IPS DF 6.9 (cell line): Measurements from ENCODE around the gene MYADM.
A peak's percentile ranks its signal among the peaks of the same experiment; 100 is the strongest.
"Not testable (repeated sequence)": the region's sequence is repeated elsewhere in the genome, so short reads cannot be mapped to it uniquely, and the experiment has no call there.

Experiments
- DNase-seq: peaks from one replicate; pipeline ENCODE4 v3.0.0-alpha.2; 2013; ENCODE audit warnings: low read depth, low spot score
- H3K27ac ChIP-seq: one replicate; pipeline ENCODE4 v1.5.1; 2013; ENCODE audit warnings: low read length, control low read depth
- H3K27me3 ChIP-seq: 2 replicates; pipeline ENCODE4 v1.6.1; 2013; ENCODE audit warnings: mild to moderate bottlenecking, low read length; ENCODE audit not compliant: control insufficient read depth, insufficient read depth
- H3K36me3 ChIP-seq: 2 replicates; pipeline ENCODE4 v1.6.1; 2013; ENCODE audit warnings: low read length; ENCODE audit not compliant: control insufficient read depth, insufficient read depth
- H3K4me1 ChIP-seq: 2 replicates; pipeline ENCODE4 v1.6.1; 2013; ENCODE audit warnings: low read length; ENCODE audit not compliant: control insufficient read depth, insufficient read depth
- H3K4me3 ChIP-seq: 2 replicates; pipeline ENCODE4 v1.5.1; 2013; ENCODE audit warnings: mild to moderate bottlenecking, low read length
- H3K9me3 ChIP-seq: 2 replicates; pipeline ENCODE4 v1.6.1; 2013; ENCODE audit warnings: low read length, inconsistent platforms; ENCODE audit not compliant: control insufficient read depth, insufficient read depth
- WGBS: extraction: QIAGEN DNeasy Blood & Tissue Kit; methylation state at CpG from one replicate; pipeline ENCODE4 v1.1.7; 2013; ENCODE audit warnings: mixed read lengths, missing lambda C conversion rate; ENCODE audit not compliant: insufficient read length, insufficient coverage; 5-methylcytosine and 5-hydroxymethylcytosine counted together

MYADM gene

DNA sequence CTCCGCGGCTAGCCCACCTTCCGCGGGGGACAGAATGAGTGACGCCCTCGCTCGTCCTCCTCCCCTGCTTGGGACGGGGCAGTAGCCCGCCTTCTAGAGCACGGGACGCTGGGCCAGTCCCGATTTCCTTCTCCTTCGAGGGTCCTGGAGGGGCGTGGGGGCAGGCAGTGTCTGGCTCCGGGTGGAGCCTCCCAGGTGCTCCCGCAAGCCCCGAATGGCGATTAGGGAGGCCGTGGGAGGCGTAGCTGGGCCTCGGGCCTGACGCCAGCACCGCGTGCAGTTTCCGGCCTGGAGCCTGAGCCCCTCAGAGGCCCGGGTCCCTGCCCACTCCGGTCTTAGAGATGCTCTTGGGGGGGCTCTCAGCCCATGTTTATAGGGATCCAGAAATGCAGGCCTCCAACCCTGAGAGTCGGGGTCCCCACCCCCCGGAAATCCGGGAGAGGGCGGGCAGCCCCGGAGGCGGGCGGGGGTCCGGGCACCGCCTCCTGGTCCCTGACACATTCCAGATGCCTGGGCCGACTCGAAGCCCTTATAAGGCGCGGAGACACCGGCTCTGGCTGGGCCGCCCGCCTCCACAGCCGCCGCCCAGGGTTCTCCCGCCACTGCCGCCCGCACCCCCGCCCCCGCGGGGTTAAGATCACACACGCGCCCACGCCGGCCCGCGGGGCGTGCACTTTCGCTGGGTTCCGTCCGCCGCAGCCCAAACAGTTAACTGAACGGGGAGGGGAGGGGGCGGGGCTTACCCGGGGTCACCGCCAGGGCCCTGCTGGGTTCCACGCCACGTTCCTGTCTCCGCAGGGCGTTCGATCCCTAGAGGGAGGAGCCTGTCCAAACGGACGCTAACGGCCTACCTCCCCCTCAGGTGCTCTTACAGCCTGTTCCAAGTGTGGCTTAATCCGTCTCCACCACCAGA is 1.5 kb downstream of the MYADM start:
- no CpG with 5 or more reads among the region's 75 CpGs for WGBS
- Histone ChIP-seq H3K27ac (no peak overlapping the region), H3K27me3 (no peaks in the 10 kb centered on the region), H3K9me3 (no peaks in the 10 kb centered on the region), H3K4me1 (peaks cover 7% of the 10 kb centered on the region; the same call in 1 of the 2 replicates), H3K4me3 (peak overlapping the region; percentile 78), H3K36me3 (peaks cover 9% of the 10 kb centered on the region)
- no peak for DNase-seq

DNA sequence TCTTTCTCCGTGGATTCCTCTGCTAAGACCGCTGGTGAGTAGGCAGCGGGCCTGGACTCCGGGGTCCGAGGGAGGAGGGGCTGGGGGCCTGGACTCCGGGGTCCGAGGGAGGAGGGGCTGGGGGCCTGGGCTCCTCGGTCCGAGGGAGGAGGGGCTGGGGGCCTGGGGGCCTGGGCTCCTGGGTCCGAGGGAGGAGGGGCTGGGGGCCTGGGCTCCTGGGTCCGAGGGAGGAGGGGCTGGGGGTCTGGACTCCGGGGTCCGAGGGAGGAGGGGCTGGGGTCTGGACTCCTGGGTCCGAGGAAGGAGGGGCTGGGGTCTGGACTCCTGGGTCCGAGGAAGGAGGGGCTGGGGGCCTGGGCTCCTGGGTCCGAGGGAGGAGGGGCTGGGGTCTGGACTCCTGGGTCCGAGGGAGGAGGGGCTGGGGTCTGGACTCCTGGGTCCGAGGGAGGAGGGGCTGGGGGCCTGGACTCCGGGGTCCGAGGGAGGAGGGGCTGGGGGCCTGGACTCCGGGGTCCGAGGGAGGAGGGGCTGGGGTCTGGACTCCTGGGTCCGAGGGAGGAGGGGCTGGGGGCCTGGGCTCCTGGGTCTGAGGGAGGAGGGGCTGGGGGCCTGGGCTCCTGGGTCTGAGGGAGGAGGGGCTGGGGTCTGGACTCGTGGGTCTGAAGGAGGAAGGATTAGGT is 2.3 kb downstream of the MYADM start:
- no CpG with 5 or more reads among the region's 24 CpGs for whole genome bisulfite sequencing
- H3K27me3 ChIP-seq, H3K9me3 ChIP-seq, H3K4me1 ChIP-seq, DNase-seq, H3K27ac ChIP-seq: not testable (repeated sequence)
- H3K4me3 ChIP-seq = peak overlapping the region; percentile 78
- peaks cover 14% of the 10 kb centered on the region for H3K36me3 ChIP-seq

DNA sequence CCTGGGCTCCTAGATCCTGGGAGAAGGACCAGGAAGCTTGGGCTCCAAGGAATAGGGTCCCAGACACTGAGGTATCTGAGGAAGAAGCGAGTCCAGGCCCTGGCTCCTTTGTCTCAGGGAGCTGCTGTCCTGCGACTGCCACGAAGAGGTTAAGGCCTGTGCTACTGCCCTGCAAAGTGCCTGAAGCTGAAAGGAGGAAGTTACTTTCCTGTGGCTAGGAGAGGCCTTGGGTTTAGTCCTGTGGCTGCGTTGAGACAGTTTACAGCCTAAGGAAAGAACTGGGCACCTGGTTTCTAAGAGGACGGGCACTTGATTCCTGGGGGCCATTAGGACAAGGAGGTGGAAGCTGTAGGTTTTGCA is 2.8 kb downstream of the MYADM start:
- no peaks in the 10 kb centered on the region for H3K9me3 ChIP-seq
- H3K27me3 ChIP-seq = no peaks in the 10 kb centered on the region
- H3K4me3 ChIP-seq = no peak overlapping the region
- WGBS = no CpG with 5 or more reads among the region's 5 CpGs
- peaks cover 15% of the 10 kb centered on the region for H3K36me3 ChIP-seq
- DNase-seq = no peak
- peaks cover 6% of the 10 kb centered on the region; the same call in 1 of the 2 replicates for H3K4me1 ChIP-seq
- H3K27ac ChIP-seq = no peak overlapping the region

DNA sequence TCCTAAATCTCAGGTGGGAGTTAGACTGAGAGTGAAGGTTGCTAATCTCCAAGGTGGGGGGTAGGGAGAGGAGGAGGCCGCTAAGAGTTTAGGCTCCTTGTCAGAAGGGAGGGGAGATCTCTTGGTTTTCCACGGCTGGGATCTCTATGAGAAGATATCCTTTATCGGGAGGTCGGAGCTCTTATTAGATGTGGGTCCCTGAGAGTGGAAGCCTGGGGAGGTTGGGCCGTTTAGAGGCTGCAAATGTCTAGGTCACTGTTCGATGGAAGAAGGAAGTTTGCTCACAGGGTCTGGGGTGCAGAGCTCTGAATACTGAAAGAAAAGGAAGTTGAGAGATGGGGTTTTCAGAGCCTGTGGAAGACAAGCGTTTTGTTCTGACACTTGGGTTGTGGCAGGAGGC is 3.8 kb downstream of the MYADM start:
- no peak overlapping the region for H3K4me3 ChIP-seq
- peaks cover 15% of the 10 kb centered on the region for H3K36me3 ChIP-seq
- DNase-seq = no peak
- no CpG with 5 or more reads among the region's 7 CpGs for WGBS
- H3K27ac ChIP-seq = no peak overlapping the region
- no peaks in the 10 kb centered on the region for H3K27me3 ChIP-seq
- no peaks in the 10 kb centered on the region for H3K9me3 ChIP-seq
- peaks cover 3% of the 10 kb centered on the region; the same call in 1 of the 2 replicates for H3K4me1 ChIP-seq

DNA sequence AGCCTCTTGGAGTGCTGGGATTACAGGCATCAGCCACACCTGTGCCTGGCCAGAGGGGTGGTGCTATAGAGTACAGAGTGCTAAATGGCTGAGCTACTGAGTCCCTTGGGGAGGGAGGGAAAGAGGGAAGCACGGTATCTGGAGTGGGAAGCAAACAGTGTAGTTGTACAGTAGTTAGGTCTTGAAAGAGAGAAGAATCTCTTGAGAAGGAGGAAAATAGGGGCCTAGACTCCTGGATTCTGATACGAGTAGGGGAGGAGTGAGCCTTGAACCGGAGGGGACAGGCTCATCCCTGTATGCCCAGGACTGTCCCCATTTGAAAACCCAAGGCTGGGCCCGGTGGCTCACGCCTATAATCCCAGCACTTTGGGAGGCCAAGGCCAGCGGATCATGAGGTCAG is 5.1 kb downstream of the MYADM start:
- WGBS = no CpG with 5 or more reads among the region's 6 CpGs
- H3K36me3 ChIP-seq = peaks cover 15% of the 10 kb centered on the region
- no peak overlapping the region for H3K27ac ChIP-seq

DNA sequence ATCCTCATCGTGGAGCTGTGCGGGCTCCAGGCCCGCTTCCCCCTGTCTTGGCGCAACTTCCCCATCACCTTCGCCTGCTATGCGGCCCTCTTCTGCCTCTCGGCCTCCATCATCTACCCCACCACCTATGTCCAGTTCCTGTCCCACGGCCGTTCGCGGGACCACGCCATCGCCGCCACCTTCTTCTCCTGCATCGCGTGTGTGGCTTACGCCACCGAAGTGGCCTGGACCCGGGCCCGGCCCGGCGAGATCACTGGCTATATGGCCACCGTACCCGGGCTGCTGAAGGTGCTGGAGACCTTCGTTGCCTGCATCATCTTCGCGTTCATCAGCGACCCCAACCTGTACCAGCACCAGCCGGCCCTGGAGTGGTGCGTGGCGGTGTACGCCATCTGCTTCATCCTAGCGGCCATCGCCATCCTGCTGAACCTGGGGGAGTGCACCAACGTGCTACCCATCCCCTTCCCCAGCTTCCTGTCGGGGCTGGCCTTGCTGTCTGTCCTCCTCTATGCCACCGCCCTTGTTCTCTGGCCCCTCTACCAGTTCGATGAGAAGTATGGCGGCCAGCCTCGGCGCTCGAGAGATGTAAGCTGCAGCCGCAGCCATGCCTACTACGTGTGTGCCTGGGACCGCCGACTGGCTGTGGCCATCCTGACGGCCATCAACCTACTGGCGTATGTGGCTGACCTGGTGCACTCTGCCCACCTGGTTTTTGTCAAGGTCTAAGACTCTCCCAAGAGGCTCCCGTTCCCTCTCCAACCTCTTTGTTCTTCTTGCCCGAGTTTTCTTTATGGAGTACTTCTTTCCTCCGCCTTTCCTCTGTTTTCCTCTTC is 6.3 kb downstream of the MYADM start:
- no peak for DNase-seq
- WGBS = no CpG with 5 or more reads among the region's 51 CpGs
- Histone ChIP-seq H3K4me1 (peaks cover 3% of the 10 kb centered on the region; the same call in 1 of the 2 replicates), H3K9me3 (no peaks in the 10 kb centered on the region), H3K27me3 (no peaks in the 10 kb centered on the region), H3K27ac (no peak overlapping the region), H3K4me3 (no peak overlapping the region), H3K36me3 (peaks cover 15% of the 10 kb centered on the region)

More for the DNA sequence above, 5.1 kb downstream of the MYADM start:
- Histone ChIP-seq H3K27me3 (no peaks in the 10 kb centered on the region), H3K9me3 (no peaks in the 10 kb centered on the region), H3K4me1 (peaks cover 3% of the 10 kb centered on the region; the same call in 1 of the 2 replicates), H3K4me3 (no peak overlapping the region)
- no peak for DNase-seq

DNA sequence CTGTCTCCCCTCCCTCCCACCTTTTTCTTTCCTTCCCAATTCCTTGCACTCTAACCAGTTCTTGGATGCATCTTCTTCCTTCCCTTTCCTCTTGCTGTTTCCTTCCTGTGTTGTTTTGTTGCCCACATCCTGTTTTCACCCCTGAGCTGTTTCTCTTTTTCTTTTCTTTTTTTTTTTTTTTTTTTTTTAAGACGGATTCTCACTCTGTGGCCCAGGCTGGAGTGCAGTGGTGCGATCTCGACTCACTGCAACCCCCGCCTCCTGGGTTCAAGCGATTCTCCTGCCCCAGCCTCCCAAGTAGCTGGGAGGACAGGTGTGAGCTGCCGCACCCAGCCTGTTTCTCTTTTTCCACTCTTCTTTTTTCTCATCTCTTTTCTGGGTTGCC is 6.9 kb downstream of the MYADM start:
- H3K27me3 ChIP-seq = no peaks in the 10 kb centered on the region
- no CpG with 5 or more reads among the region's 6 CpGs for WGBS
- peaks cover 15% of the 10 kb centered on the region for H3K36me3 ChIP-seq
- H3K4me3 ChIP-seq = no peak overlapping the region
- H3K4me1 ChIP-seq = peaks cover 3% of the 10 kb centered on the region; the same call in 1 of the 2 replicates
- no peak overlapping the region for H3K27ac ChIP-seq
- no peak for DNase-seq
- no peaks in the 10 kb centered on the region for H3K9me3 ChIP-seq

DNA sequence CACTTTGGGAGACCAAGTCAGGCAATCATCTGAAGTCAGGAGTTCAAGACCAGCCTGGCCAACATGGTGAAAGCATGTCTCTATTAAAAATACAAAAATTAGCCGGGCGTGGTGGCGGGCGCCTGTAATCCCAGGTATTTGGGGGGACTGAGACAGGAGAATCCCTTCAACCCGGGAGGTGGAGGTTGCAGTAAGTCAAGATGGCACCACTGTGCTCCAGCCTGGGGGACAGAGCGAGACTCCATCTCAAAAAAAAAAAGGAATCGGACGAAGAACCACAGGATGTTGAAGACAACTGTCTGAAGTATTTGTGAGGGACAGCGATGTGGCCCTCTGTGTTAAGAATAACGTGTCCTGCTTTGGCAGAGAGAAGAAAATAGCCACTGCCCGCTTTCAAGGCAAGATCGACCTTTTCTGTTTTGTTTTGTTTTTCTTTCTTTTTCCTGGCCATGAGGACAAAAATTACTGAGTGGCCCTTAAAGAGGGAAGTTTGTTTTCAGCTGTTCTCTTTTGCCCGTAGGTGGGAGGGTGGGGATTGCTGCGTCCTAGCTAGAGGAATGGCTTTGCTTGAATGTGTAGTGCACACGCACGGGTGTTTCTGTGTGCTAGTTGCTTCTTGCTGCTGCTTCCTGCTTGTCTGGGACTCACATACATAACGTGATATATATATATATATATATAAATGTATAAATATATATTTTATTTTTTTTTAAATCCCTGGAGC is 8.1 kb downstream of the MYADM start:
- no peak for DNase-seq
- no CpG with 5 or more reads among the region's 17 CpGs for WGBS
- no peak overlapping the region for H3K27ac ChIP-seq
- no peaks in the 10 kb centered on the region for H3K4me1 ChIP-seq
- H3K36me3 ChIP-seq = peaks cover 15% of the 10 kb centered on the region
- no peaks in the 10 kb centered on the region for H3K27me3 ChIP-seq
- no peaks in the 10 kb centered on the region for H3K9me3 ChIP-seq
- no peak overlapping the region for H3K4me3 ChIP-seq

DNA sequence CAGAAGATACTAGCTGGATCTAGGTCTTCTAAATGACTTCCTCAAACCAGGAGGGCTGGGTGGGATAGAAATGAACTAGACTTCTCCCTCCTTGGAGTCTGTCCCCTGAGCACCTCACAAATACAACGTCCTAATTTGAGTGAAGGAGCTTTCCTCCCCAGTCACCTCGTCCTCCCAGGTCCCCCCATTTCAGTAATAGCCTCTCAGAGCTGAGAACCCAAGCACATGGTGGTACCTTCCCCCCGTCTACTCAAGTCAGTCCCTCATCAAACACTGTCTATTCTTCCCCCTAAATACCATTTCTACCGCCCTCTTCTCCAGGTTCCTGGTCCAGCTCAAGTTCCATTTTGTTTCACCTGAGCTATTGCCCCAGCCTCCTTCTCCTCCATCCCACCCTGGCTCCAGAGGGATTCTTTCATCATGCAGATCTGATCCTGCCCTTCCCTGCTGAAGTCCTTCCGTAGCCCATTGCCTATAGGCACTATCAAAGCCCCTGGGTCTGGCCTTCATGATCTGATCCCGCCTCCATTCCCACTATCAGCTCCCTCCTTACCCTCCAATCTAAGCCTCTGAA is 9.1 kb downstream of the MYADM start:
- Histone ChIP-seq H3K27ac (no peak overlapping the region), H3K4me1 (no peaks in the 10 kb centered on the region), H3K36me3 (peaks cover 15% of the 10 kb centered on the region), H3K27me3 (no peaks in the 10 kb centered on the region), H3K4me3 (no peak overlapping the region), H3K9me3 (no peaks in the 10 kb centered on the region)
- no CpG with 5 or more reads among the region's 6 CpGs for WGBS
- no peak for DNase-seq
